Transverse colon (tissue), 4 donors: ENCODE measurements around the gene DRC3. TPM values are rescaled to one million over a fixed set of nuclear protein-coding genes. Genes with fewer than 3 reads are reported as not detected.
"Not testable (repeated sequence)": the region's sequence is repeated elsewhere in the genome, so short reads cannot be mapped to it uniquely, and the experiment has no call there.

Experiments used
- DNase-seq: peaks from one replicate; pipeline ENCODE4 v3.0.0-alpha.2; 2019
- H3K27ac ChIP-seq, 4 donors: fragments of 200-600 bp; sonication (generic); 2 replicates each; pipeline ENCODE4 v1.5.1; 2016 to 2018; ENCODE audit warnings: inconsistent platforms in 4 of 4
- H3K27me3 ChIP-seq: fragments of 200-600 bp; sonication (generic); 2 replicates; pipeline ENCODE4 v1.5.1; 2017; ENCODE audit warnings: inconsistent platforms
- H3K36me3 ChIP-seq, 4 donors: fragments of 200-600 bp; sonication (generic); 2 replicates each; pipeline ENCODE4 v1.5.1; 2017 to 2019; ENCODE audit warnings: inconsistent platforms in 4 of 4
- H3K4me1 ChIP-seq, 4 donors: fragments of 200-600 bp; sonication (generic); 2 replicates each; pipeline ENCODE4 v1.5.1; 2017 to 2020; ENCODE audit warnings: inconsistent platforms in 4 of 4
- H3K4me3 ChIP-seq, 4 donors: fragments of 200-600 bp; sonication (generic); 1 replicate in 1 of 4; 2 replicates in 3 of 4; pipeline versions ENCODE4 v1.5.1 to v1.6.1; 2017 to 2019; ENCODE audit warnings: inconsistent platforms in 4 of 4
- H3K9me3 ChIP-seq, 2 donors: fragments of 200-600 bp; sonication (generic); 2 replicates each; pipeline ENCODE4 v1.5.1; 2017 to 2019; ENCODE audit warnings: inconsistent platforms in 2 of 2
- EP300 ChIP-seq: sonication (generic); formaldehyde crosslinking; IDR thresholded peaks from one replicate; pipeline ENCODE4 v1.6.1; 2017; ENCODE audit warnings: antibody characterized with exemption, low read depth
- POLR2A ChIP-seq: fragments of 450-650 bp; IDR thresholded peaks from one replicate; pipeline ENCODE4 v1.6.1; 2016; ENCODE audit warnings: antibody characterized with exemption, mild to moderate bottlenecking, moderate library complexity
- POLR2AphosphoS5 ChIP-seq, 3 donors: sonication (generic); formaldehyde crosslinking; IDR thresholded peaks; one replicate each; pipeline ENCODE4 v1.6.1; 2016; ENCODE audit warnings: antibody characterized with exemption in 3 of 3
- WGBS, 2 donors: methylation state at CpG; one replicate each; pipeline ENCODE4 v1.1.5; 2018; ENCODE audit warnings: low coverage in 1 of 2; 5-methylcytosine and 5-hydroxymethylcytosine counted together
- in situ Hi-C, 4 donors: fragments of 200-750 bp; cut with MboI; loops; one replicate each; pipeline versions ENCODE4 v1.15.0 to v1.15.1; 2017; ENCODE audit warnings: low sequenced_read_pairs in 3 of 4, low pct_ligation_motif_present in 1 of 4, low pct_unique_long_range_greater_than_20kb in 1 of 4
- intact Hi-C: fragments of 100-400 bp; cut with DNase I; formaldehyde crosslinking; loops from one replicate; pipeline ENCODE4 v1.15.1; 2023; ENCODE audit warnings: low total_unique reads
- total RNA-seq, 4 donors: library from RNA; depleted of rRNA; stranded (reverse); fragments of >200 nt; gene quantifications; one replicate each; pipeline ENCODE4 v1.1.0, GENCODE V29; 2016
- TF ChIP-seq, protein P1 (sequence below), 5 experiments: fragments of 200-600 bp in 3 of 5; fragments of 450-650 bp in 2 of 5; sonication (generic) in 3 of 5; IDR thresholded peaks; 1 replicate in 2 of 5; 2 replicates in 3 of 5; pipeline ENCODE4 v1.5.1; 2016 to 2017; ENCODE audit warnings: antibody characterized with exemption in 5 of 5, inconsistent platforms in 3 of 5, mild to moderate bottlenecking in 2 of 5, moderate library complexity in 1 of 5

DRC3 gene
- total RNA-seq, 4 donors from 2014 or later, result 0.64 to 1.8 (median 0.82) TPM; not detected in 1

- TF ChIP-seq, protein P1, sequence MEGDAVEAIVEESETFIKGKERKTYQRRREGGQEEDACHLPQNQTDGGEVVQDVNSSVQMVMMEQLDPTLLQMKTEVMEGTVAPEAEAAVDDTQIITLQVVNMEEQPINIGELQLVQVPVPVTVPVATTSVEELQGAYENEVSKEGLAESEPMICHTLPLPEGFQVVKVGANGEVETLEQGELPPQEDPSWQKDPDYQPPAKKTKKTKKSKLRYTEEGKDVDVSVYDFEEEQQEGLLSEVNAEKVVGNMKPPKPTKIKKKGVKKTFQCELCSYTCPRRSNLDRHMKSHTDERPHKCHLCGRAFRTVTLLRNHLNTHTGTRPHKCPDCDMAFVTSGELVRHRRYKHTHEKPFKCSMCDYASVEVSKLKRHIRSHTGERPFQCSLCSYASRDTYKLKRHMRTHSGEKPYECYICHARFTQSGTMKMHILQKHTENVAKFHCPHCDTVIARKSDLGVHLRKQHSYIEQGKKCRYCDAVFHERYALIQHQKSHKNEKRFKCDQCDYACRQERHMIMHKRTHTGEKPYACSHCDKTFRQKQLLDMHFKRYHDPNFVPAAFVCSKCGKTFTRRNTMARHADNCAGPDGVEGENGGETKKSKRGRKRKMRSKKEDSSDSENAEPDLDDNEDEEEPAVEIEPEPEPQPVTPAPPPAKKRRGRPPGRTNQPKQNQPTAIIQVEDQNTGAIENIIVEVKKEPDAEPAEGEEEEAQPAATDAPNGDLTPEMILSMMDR (IDR thresholded peaks at IDR 0.05), result no peak
- no peak for TF ChIP-seq POLR2AphosphoS5 (IDR thresholded peaks at IDR 0.05)
- TF ChIP-seq EP300, result no peak
- no peak for TF ChIP-seq POLR2A
- DNase-seq, result no peak
These were observed 21.9 kb upstream of the DRC3 start for GRCh38 chr17:17950806-17951205.

DNA sequence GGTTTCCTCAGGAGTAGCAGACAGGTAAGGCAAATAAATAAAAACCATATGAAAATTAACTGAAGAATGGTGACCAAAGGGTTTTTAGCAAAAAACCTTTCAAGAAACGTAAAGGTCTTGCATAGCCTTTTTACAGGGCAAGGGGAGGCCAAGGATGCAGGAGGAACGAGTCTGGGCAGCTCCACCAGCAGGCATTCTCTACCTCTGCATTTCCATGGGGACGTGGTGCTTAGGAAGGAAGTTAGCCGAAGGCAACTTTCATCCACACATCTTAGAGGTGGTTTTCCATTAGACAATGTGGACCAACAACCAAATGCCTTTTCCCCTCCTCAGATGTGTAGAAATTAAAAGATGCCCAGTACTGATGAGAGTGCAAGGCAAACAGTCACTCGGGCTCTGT lies 21.1 kb upstream of the DRC3 start:
- Histone ChIP-seq H3K4me1 (peaks cover 3 to 11% (median 5%) of the 10 kb centered on the region in 4 donors), H3K27ac (no peak overlapping the region), H3K36me3 (no peaks in the 10 kb centered on the region), H3K9me3 (no peaks in the 10 kb centered on the region), H3K27me3 (no peaks in the 10 kb centered on the region), H3K4me3 (no peak overlapping the region)
- in situ Hi-C loops, result no loop called here
- no peak for DNase-seq
- 75 to 88% methylated on average over 2 to 5 of the region's 5 CpGs for WGBS, 2 donors
- intact Hi-C loops, result no loop called here
- no peak for TF ChIP-seq POLR2AphosphoS5 (IDR thresholded peaks at IDR 0.05)
- no peak for TF ChIP-seq EP300
- TF ChIP-seq POLR2A, result no peak
- TF ChIP-seq, protein P1 (IDR thresholded peaks at IDR 0.05), result no peak

More at GRCh38 chr17:17950806-17951205, 21.9 kb upstream of the DRC3 start:
- peaks cover 0 to 11% (median 5%) of the 10 kb centered on the region in 4 donors for H3K4me1 ChIP-seq
- H3K27me3 ChIP-seq, result no peaks in the 10 kb centered on the region
- no peaks in the 10 kb centered on the region for H3K9me3 ChIP-seq
- H3K27ac ChIP-seq, result no peak overlapping the region
- no peaks in the 10 kb centered on the region for H3K36me3 ChIP-seq
- 100% methylated on average over 1 of the region's 1 CpG; no CpG with 5 or more reads in 1 of the 2 donors for WGBS, 2 donors
- in situ Hi-C loops, result no loop called here
- no peak overlapping the region for H3K4me3 ChIP-seq
- intact Hi-C loops, result no loop called here

DNA sequence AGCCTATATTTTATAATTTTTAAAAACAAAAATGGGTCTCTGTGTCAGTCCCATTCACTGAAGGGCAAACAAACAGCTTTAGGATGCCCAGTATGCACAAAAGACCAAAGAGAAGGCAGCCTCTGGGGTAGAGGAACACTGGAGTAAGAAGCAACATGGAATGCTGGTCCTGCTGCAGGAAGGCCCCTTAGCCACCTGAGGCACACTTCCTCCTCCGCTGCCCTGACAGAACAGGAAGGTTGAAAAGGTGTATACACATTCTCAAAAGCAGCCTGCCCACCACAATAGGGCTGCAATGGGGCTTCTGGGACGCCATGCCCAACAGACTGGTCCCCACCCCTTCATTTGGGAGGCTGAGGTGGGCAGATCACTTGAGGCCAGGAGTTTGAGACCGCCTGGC lies 20.0 kb upstream of the DRC3 start:
- Histone ChIP-seq H3K4me3 (no peak overlapping the region), H3K4me1 (peaks cover 8 to 22% (median 13%) of the 10 kb centered on the region in 4 donors), H3K36me3 (no peaks in the 10 kb centered on the region), H3K27me3 (no peaks in the 10 kb centered on the region), H3K9me3 (no peaks in the 10 kb centered on the region), H3K27ac (no peak overlapping the region)
- in situ Hi-C loops (no loop called here), intact Hi-C loops (no loop called here)
- TF ChIP-seq POLR2A, result no peak
- TF ChIP-seq, protein P1 (IDR thresholded peaks at IDR 0.05), result no peak
- no peak for TF ChIP-seq EP300
- no peak for TF ChIP-seq POLR2AphosphoS5 (IDR thresholded peaks at IDR 0.05)
- WGBS, 2 donors, result 90 to 96% methylated on average over 3 of the region's 3 CpGs
- no peak for DNase-seq

GRCh38 chr17:17954079-17954478 lies 18.6 kb upstream of the DRC3 start:
- Histone ChIP-seq H3K27ac (no peak overlapping the region), H3K4me3 (no peak overlapping the region), H3K9me3 (no peaks in the 10 kb centered on the region), H3K27me3 (no peaks in the 10 kb centered on the region), H3K4me1 (peaks cover 17 to 34% (median 24%) of the 10 kb centered on the region in 4 donors), H3K36me3 (no peaks in the 10 kb centered on the region)
- in situ Hi-C loops, result no loop called here
- 94 to 96% methylated on average over 3 of the region's 3 CpGs for WGBS, 2 donors
- TF ChIP-seq POLR2AphosphoS5 (IDR thresholded peaks at IDR 0.05), result no peak
- TF ChIP-seq POLR2A, result no peak
- no peak for TF ChIP-seq EP300
- TF ChIP-seq, protein P1 (IDR thresholded peaks at IDR 0.05), result no peak
- intact Hi-C loops, result no loop called here
- DNase-seq, result no peak

DNA sequence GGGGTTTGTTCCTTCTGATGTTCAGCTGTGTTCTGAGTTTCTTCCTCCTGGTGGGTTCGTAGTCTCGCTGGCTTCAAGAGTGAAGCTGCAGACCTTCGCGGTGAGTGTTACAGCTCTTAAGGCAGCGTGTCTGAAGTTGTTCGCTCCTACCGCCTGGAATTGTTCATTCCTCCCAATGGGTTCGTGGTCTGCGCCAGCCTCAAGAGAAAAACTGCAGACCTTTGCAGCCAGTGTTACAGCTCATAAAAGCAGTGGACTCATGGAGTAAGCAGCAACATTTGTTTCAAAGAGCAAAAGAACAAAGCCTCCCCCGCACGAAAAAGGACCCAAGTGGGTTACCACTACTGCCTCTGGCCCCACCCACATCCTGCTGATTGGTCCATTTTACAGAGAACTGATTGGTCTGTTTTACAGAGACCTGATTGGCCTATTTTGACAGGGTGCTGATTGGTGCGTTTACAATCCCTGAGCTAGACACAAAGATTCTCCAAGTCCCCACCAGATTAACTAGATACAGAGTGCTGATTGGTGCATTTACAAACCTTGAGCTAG lies 16.8 kb upstream of the DRC3 start:
- H3K36me3 ChIP-seq, H3K4me3 ChIP-seq, DNase-seq, in situ Hi-C loops, H3K9me3 ChIP-seq, intact Hi-C loops, H3K27me3 ChIP-seq: not testable (repeated sequence)
- Histone ChIP-seq H3K4me1 (peaks cover 31 to 49% (median 41%) of the 10 kb centered on the region in 4 donors), H3K27ac (peak overlapping the region in 1 of 4 donors; percentile 88)
- WGBS, 2 donors, result 91% methylated on average over 12 of the region's 12 CpGs; no CpG with 5 or more reads in 1 of the 2 donors
